K562 (cell line): ENCODE measurements around the gene LTBP2. TPM values are rescaled to one million over a fixed set of nuclear protein-coding genes. Genes with fewer than 3 reads are reported as not detected.

ENCODE experiments used
- ARHGAP35 ChIP-seq: fragments of 450-650 bp; IDR thresholded peaks from 2 replicates; pipeline ENCODE4 v1.6.1; 2018; ENCODE audit not compliant: partially characterized antibody
- ARID2 ChIP-seq: fragments of 450-650 bp; IDR thresholded peaks from 2 replicates; pipeline ENCODE4 v1.6.1; 2017; ENCODE audit warnings: antibody characterized with exemption, mild to moderate bottlenecking
- HMG20B ChIP-seq: fragments of 250-450 bp; sonication (Bioruptor Pico); IDR thresholded peaks from 2 replicates; pipeline ENCODE4 v1.5.0; 2021; ENCODE audit warnings: mild to moderate bottlenecking
- polyA plus RNA-seq, 8 experiments: library from polyadenylated mRNA; depleted of rRNA in 4 of 8; stranded (reverse) in 5 of 8; unstranded in 3 of 8; fragments of >200 nt; fragmentation: Nextera tagmentation in 2 of 8; fragmentation: Illumina TruSeq in 1 of 8; extraction: Ambion mirVana in 2 of 8; extraction: Trizol in 1 of 8; gene quantifications; 2 replicates each; pipeline versions ENCODE4 v1.2.1 to v1.2.3, GENCODE V29; 2011 to 2014; ENCODE audit warnings: inconsistent platforms in 1 of 8, missing spikeins in 1 of 8
- total RNA-seq, 7 experiments: library from RNA; depleted of rRNA in 6 of 7; stranded (reverse); fragments of >200 nt in 6 of 7; fragmentation: Illumina TruSeq in 2 of 7; extraction: Trizol in 2 of 7; gene quantifications; 2 replicates each; pipeline versions ENCODE4 v1.2.1 to v1.2.3, GENCODE V29; 2011 to 2021; ENCODE audit warnings: low replicate concordance in 1 of 7
- TF ChIP-seq, protein P1 (sequence below): fragments of 150-350 bp; IDR thresholded peaks from 2 replicates; pipeline ENCODE4 v1.6.1; 2014; ENCODE audit warnings: low read depth, mild to moderate bottlenecking, low read length, borderline replicate concordance
- TF ChIP-seq, protein P2 (sequence below), 2 experiments: fragments of 450-650 bp in 1 of 2; sonication (generic) in 1 of 2; formaldehyde crosslinking; conservative IDR thresholded peaks; 2 replicates each; pipeline versions ENCODE4 v1.4.0 to v1.8.1; 2020 to 2022; ENCODE audit warnings: mild to moderate bottlenecking in 1 of 2, missing genetic modification reagents in 1 of 2

Gene LTBP2
- total and polyA plus RNA-seq, 9 of the 15 experiments (the other 6 are each of a cell fraction or from before 2014, with no cell fraction given): under 0.01 to 0.18 (median 0.03) TPM; not detected in 3

DNA sequence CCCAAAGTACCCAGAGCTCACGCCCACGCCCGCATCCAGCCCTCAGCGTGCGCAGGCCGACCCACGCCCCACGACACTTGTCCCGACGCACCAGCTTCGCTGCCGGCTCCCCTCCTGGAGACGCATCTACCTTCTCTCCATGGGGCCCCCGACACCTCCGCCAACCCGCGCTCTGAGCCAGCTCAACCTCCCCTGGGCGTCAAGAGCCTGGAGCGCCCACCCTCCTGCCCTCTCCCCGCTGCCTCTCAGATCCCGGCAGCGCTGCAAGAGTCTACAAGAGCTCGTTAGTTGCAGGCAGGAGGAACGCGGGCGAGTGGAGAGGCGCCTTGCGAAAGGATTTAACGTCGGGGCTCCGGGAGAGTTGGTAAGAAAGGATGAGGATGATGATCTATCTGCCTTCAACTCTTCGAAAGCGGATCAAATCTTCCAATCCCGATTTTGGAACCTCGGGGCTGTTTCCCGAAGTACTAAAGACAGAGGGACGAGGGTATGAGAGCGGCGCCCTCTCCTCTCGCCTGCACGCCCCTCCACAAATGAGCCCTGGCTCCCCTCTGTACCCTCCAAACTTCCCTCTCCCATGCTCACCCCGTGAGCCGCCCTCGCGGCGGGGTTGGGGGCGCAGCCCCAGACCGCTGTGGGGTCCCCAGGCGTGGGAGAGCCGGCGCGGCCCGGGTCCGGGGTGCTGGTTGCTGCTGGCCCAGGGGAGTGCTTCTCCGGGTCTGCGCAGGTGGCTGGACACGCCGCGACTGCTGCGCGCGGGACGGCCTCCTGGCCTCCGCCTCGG is 979 bp downstream of the LTBP2 start (continued):
- TF ChIP-seq, protein P1, sequence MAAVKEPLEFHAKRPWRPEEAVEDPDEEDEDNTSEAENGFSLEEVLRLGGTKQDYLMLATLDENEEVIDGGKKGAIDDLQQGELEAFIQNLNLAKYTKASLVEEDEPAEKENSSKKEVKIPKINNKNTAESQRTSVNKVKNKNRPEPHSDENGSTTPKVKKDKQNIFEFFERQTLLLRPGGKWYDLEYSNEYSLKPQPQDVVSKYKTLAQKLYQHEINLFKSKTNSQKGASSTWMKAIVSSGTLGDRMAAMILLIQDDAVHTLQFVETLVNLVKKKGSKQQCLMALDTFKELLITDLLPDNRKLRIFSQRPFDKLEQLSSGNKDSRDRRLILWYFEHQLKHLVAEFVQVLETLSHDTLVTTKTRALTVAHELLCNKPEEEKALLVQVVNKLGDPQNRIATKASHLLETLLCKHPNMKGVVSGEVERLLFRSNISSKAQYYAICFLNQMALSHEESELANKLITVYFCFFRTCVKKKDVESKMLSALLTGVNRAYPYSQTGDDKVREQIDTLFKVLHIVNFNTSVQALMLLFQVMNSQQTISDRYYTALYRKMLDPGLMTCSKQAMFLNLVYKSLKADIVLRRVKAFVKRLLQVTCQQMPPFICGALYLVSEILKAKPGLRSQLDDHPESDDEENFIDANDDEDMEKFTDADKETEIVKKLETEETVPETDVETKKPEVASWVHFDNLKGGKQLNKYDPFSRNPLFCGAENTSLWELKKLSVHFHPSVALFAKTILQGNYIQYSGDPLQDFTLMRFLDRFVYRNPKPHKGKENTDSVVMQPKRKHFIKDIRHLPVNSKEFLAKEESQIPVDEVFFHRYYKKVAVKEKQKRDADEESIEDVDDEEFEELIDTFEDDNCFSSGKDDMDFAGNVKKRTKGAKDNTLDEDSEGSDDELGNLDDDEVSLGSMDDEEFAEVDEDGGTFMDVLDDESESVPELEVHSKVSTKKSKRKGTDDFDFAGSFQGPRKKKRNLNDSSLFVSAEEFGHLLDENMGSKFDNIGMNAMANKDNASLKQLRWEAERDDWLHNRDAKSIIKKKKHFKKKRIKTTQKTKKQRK: no peak
- TF ChIP-seq HMG20B (CRISPR knock-in tag) (no peak), ARID2 (no peak), ARHGAP35 (no peak)
- TF ChIP-seq, protein P2, sequence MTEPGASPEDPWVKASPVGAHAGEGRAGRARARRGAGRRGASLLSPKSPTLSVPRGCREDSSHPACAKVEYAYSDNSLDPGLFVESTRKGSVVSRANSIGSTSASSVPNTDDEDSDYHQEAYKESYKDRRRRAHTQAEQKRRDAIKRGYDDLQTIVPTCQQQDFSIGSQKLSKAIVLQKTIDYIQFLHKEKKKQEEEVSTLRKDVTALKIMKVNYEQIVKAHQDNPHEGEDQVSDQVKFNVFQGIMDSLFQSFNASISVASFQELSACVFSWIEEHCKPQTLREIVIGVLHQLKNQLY (CRISPR knock-in tag; conservative IDR thresholded peaks at IDR 0.05): no peak
